Subcutaneous adipose tissue (tissue), 4 donors: ENCODE results near the gene LGR4. TPM values are rescaled to one million over a fixed set of nuclear protein-coding genes. Genes with fewer than 3 reads are reported as not detected.

Source experiments
- total RNA-seq, 4 donors: library from RNA; depleted of rRNA; stranded (reverse); fragments of >200 nt; gene quantifications; one replicate each; pipeline ENCODE4 v1.1.0, GENCODE V29; 2016
- TF ChIP-seq, protein P1 (sequence below): fragments of 450-650 bp; IDR thresholded peaks from one replicate; pipeline ENCODE4 v1.5.1; 2016; ENCODE audit warnings: low read depth, mild to moderate bottlenecking, control low read depth, antibody characterized with exemption, moderate library complexity

Gene LGR4
- total RNA-seq, 4 donors from 2014 or later, result 41.3 to 106 (median 48.8) TPM

DNA sequence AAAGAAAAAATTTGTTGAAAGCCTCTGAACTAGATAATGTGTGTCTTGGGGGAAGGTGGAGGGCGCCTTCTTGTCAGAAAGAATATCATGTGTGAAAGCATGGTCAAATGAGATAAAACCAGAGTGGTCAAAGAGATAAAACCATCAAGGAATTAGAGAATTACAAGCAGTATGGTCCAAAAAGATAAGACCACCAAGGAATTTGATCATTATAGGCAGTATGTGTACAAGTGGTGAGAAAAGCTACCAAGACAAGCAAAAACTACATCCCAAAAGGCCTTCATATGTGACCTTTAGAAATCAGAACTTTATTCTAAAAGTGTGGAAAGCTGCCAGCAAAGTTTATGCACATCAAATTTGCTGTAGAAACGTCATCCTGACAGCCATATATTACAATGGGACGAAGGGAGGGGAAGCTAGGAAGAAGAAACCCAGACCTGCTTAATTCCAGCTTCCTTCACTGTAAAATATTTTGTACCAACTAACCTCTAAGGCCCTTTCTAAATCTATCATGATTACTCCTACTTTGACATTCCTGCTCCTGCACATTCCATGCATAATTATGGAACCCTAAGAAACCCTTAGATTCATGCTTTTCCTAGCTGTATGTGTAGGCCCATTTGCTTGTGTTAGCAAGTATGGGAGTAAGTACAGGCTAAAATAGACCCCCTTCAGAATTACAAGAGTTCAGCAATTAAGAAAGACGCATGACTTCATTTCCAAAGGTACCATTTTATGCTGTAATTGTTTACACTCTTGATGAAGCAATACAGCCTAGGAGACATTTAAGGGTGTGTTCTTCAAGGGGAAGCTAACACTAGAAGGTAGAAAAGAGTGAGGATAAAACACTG, 51.6 kb downstream of the LGR4 start:
- TF ChIP-seq, protein P1, sequence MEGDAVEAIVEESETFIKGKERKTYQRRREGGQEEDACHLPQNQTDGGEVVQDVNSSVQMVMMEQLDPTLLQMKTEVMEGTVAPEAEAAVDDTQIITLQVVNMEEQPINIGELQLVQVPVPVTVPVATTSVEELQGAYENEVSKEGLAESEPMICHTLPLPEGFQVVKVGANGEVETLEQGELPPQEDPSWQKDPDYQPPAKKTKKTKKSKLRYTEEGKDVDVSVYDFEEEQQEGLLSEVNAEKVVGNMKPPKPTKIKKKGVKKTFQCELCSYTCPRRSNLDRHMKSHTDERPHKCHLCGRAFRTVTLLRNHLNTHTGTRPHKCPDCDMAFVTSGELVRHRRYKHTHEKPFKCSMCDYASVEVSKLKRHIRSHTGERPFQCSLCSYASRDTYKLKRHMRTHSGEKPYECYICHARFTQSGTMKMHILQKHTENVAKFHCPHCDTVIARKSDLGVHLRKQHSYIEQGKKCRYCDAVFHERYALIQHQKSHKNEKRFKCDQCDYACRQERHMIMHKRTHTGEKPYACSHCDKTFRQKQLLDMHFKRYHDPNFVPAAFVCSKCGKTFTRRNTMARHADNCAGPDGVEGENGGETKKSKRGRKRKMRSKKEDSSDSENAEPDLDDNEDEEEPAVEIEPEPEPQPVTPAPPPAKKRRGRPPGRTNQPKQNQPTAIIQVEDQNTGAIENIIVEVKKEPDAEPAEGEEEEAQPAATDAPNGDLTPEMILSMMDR, result no peak

DNA sequence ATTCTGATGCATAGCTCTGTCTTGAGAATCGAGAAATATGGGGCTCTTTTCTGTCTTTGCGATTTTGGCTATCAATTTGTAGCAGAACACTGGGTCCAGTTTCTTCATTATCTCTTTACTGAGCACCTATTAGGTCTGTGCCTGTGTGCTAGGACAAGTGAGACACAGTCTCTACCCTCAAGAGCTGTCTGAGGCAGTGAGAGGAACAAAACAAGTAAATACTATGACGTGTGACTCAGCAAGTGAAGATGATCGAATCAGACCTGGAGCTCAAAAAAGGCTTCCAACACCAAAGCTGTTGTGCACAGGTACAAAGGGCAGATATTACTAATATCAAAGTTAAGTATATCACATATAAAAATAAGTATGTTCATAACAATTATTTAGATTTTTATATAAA, 52.4 kb downstream of the LGR4 start:
- TF ChIP-seq, protein P1, result no peak

DNA sequence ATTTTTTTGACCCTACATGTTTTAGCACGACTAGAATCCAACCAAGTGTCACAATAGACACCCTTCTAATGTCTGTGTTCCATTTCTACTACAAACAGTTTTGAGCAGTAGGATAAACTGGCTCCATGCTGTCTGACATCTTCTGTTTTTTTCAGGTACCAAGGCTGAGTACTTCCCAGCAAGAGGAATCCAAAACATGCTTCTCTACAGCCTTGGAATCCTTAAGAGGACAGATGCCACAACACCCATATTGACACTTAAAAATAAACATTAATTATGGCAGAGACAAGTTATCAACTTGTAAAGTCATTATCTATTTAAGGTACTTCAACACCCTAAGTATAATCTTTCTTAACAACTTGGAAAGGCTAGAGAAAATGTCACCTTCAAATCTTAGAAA, 54.2 kb downstream of the LGR4 start:
- TF ChIP-seq, protein P1, result no peak

GRCh38 chr11:27416568-27417176, 55.9 kb downstream of the LGR4 start:
- TF ChIP-seq, protein P1, result no peak

- TF ChIP-seq, protein P1, result no peak
These were observed 57.9 kb downstream of the LGR4 start for GRCh38 chr11:27414644-27415043.

DNA sequence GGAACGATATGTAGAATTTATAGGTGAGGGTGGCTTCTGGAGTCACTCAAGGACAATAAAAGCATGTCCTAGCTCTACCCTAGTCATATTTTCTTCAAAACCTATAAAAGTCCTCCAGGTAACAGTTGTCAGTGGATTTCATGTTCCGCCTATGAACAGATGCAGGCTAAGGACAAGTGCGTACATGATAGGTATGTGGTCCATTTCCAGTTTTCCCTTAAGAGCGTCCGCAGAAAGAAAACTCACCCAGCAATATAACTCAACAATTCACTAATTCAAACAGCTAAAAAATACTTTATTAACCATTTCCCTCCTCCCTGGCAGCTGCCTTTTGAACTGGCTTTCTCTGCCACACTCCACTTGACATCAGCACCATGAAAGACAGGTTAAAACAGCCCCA, 59.4 kb downstream of the LGR4 start:
- TF ChIP-seq, protein P1, result no peak

DNA sequence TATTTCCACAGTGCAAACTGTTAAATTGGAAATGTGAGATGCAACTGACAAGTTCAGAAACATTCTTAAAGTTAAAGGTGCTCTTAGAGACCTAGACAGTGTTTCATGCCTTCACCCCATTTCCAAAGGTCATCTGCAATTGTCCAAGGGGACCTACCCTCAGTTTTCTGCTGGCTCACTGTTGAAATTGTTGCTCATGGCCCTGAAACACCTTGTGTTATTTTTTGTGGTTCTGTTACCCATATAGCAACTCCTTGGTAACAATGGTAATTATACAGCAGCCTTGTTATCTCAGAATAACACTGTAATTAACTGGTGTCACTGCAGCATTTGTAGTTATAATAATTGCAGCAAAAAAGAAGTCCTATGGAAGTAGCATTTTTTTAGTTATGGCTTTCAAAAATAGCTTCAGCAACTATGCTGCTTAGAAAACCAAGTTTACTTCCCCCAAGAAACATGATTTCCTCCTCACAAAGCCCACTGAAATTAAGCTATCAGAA, 60.3 kb downstream of the LGR4 start:
- TF ChIP-seq, protein P1, result no peak
